Measurements from ENCODE around the gene MAPKAP1.

- TF ChIP-seq SP1 (IDR thresholded peaks at IDR 0.05) (no peak), FOXK2 (IDR thresholded peaks at IDR 0.05) (no peak), CTBP1 (IDR thresholded peaks at IDR 0.05; ENCODE audit: borderline replicate concordance) (no peak), FOXM1 (IDR thresholded peaks at IDR 0.05; ENCODE audit: borderline replicate concordance) (no peak), SUZ12 (IDR thresholded peaks at IDR 0.05) (no peak), BHLHE40 (IDR thresholded peaks at IDR 0.05; ENCODE audit: borderline replicate concordance) (no peak), NFRKB (IDR thresholded peaks at IDR 0.05) (no peak), ZNF384 (IDR thresholded peaks at IDR 0.05) (no peak)
Measured at GRCh38 chr9:125660557-125660956, 46.5 kb downstream of the MAPKAP1 start.

All from HEK293T (cell line).